Measurements from ENCODE around the gene GPRC5A.

DNA sequence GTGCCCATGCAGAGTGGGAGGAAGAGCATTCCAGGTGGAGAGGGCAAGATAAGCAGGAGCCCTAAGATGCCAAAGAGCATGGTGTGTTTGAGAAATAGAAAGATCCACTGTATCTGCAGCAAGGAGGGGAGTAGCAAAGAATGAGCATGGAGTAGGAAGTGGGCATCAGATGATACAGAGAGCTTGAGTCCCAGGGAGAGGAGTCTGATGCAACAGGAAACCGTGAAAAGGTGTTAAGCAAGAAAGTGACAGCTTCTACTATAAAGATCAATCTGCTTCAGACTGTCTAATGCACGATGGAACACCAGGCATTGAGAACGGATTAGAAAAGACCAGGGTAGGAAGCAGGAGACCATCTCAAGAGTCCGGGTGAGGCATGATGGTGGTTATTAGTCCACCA lies 72.9 kb downstream of the GPRC5A start:
- TF ChIP-seq POLR2A (IDR thresholded peaks at IDR 0.05; ENCODE audit: low read length), result no peak
- TF ChIP-seq GATA1 (IDR thresholded peaks at IDR 0.05; ENCODE audit: low read depth, low read length), result no peak
